Umbilical cord (tissue), 2 donors: Measurements from ENCODE around the gene FAM170B. TPM values are rescaled to one million over a fixed set of nuclear protein-coding genes. Genes with fewer than 3 reads are reported as not detected.
A peak's percentile ranks its signal among the peaks of the same experiment; 100 is the strongest.

Experiments
- DNase-seq: peaks from one replicate; pipeline ENCODE4 v3.0.0-alpha.2; 2015; ENCODE audit warnings: low spot score
- total RNA-seq: library from RNA; depleted of rRNA; stranded (reverse); fragments of >200 nt; gene quantifications from one replicate; pipeline ENCODE4 v1.2.3, GENCODE V29; 2014; ENCODE audit warnings: low replicate concordance; ENCODE audit not compliant: insufficient read depth

FAM170B gene
- total RNA-seq, 1 donor from 2014 or later: not detected

DNA sequence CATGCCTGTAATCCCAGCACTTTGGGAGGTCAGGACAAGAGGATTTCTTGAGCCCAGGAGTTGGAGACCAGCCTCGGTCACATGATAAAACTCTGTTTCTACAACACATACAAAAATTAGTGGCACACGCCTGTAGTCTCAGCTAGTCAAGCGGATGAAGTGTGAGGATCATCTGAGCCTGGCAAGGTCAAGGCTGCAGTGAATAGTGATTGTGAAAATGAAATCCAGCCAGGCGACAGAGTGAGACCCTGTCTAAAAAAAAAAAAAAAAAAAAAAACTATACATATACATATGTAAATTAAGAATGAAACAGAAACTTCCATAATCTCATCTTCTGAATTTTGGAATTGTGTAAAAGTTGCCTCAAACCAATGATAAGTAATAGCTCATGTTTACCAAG is 18.2 kb upstream of the FAM170B start:
- no peak for DNase-seq

GRCh38 chr10:49151481-49151880 is 17.7 kb upstream of the FAM170B start:
- no peak for DNase-seq

GRCh38 chr10:49151025-49151445 is 17.2 kb upstream of the FAM170B start:
- DNase-seq: no peak

DNA sequence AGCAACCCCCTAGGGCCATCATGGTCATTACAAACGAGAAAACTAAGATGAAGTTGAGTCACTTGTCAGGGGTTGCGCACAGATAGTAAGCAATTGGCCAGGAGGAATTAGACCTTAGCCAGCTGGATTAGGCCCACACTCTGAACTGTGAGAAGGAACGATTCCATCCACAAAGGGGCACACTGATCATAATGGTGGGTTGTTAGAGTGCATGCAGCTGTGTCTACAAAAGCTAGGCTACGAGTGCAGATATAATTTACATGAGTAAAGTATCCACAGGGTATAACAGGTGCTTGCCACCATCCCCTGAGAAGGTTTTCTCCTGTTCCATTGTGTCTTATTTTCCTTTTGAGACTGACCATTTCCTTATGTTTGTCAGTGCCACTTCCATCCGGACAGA is 16.6 kb upstream of the FAM170B start:
- DNase-seq: no peak

DNA sequence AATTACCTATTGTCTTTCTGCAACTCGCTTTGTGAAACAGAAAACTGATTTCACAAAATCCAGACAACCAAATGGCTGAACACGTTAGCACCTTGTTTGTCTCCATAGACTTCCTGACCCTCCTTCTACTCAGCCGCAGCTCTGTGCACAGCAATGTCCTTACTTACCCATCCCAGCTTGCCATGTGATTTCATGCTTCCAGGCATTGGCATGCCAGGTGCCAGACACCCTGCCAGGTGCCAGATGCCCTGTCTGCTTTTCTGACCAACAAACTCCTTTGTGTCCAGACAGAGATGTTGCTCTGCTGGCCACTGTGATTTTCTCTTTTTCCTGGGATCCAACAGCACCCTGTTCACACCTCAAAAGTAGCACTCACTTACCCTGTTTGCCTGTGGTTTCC is 16.1 kb upstream of the FAM170B start:
- no peak for DNase-seq

GRCh38 chr10:49144058-49144720 is 10.4 kb upstream of the FAM170B start:
- no peak for DNase-seq

- no peak for DNase-seq
Measured at GRCh38 chr10:49143249-49143648, 9.4 kb upstream of the FAM170B start.

DNA sequence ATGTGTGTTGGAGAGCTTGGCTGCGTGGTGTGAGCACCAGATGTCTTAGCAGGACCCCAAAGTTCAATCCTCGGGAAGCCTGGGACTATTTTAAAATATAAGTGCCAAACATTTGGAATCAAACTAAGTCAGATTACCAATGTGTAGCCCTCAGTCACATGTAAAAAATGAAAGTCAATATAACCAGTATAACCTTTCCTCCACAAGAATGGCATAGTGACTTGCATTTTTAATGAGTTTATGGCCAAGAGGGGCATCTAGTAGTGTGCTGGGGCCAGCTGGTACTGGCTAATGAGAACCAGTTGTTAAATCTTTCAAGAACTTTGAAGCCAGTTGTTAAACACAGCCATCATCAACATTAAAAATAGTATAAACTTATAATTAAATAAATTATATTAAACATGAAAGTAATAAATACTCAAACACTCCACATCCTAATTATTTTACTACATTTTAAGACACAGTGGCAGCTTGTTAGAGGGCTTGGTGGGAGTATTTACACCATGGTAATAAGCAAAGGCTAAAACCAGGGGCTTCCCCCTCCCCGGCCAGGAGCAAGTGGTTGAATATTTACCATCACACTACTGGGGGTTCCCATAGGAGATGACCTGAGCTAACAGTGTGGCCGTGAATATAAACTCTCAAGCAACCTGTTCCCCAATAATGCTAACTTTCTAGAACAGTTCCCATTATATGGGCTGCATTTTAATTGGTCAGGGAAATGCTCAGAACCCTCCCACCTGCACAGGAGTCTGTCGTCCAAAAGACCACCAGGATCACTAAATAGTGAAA is 7.9 kb upstream of the FAM170B start:
- DNase-seq: no peak

DNA sequence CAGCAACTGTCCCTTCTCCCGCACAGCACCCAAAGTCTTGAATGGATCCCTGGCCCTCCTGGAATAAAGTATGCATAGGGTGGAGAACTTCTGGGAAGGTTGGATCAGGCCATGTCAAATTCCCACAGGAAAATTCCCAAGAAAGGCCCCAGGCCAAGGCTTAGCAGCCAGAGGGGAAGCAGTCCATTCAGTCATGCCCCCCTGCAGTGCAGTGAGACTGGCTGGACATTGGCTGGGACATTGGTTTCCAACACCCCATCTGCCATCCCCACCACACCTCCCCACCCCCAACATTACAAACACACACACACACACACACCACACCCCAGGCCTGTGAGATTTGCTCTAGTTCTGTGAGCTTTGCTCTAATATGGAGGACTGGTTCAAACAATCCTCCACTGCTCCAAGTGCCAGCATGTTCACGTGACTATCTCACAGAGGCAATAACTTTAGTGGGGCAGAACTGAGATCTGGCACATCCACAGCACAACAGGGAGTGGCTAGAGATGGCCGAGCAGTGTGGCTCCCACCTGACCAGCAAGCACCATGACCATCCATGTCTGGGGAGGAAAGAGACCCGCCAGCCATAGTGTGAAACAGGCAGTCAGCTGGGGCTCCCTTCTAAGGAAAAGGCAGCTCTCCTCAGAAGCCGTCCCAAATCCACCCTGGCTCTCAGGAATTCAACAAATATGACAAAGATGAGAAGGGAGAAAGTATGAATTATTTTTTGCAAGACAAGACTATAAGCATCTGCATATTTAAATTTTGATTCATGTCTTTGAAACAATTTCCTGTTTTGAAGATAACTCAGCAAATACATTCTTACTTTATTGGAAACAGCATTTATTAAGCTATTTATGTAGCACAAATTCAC is 6.7 kb upstream of the FAM170B start:
- no peak for DNase-seq

DNA sequence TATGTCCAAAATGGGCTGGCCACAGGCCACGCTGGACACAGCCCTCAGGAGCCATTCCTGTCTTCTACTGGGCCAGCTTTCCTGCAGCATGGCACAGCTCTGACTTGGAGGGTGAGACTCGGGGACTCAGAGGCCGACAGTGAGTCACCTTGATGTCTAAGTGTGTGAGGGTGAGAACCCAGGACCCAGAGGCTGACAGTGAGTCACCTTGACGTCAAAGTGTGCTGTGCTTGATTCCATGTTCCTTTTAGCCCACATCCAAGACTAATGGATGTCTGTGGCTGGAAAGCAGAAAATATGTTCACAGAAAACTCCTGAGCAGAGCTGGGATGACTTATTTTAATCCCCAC is 6.0 kb upstream of the FAM170B start:
- no peak for DNase-seq

GRCh38 chr10:49139028-49139845 is 5.4 kb upstream of the FAM170B start:
- peak; percentile 28 for DNase-seq

DNA sequence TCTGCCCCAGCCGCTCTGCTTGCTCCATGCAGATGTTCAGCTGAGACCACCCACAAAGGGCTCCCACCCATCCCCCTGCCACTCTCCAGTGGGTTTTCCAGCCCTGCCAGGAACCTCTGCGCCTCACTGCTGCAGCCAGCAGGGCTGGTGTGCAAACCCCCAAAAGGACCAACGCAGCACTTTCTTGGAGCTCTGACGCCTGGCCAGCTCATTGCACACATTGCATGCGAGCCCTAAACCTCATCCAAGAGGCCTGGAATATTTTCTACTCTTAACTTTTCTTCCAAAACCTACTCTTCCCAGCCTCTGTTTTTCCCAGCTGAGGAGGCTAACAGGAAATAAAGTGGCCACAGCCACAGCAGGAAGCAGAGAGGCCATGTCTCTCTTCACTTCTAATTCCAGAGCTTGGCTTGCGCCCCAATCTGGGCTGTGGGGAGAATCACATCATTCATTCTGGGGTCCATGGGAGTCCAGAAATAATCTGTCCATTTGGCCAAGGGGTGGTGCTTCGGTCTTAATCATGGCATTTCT is 4.6 kb upstream of the FAM170B start:
- DNase-seq: peak; percentile 12

DNA sequence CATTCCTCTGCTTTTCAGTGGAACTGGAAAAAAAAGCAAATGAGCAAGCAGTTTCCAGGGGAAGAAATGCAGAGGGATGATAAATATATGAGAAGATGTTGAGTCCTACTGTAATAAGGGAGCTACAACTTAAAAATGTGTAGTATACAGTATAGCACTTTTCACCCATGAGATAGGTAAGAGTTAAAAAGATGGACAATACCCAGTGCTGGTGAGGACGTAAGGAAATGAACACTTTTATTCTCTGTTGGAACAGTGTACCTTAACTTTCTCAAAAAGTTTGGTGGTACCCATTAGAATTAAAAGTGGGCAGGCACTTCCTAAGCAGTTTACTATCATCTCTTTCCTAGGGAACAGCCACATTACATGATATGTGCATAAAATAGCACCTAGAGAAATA is 2.7 kb upstream of the FAM170B start:
- no peak for DNase-seq

GRCh38 chr10:49135575-49136313 is 1.9 kb upstream of the FAM170B start:
- no peak for DNase-seq

GRCh38 chr10:49134327-49134726 is 506 bp upstream of the FAM170B start:
- DNase-seq: no peak

GRCh38 chr10:49132362-49132737 is 1.5 kb downstream of the FAM170B start:
- DNase-seq: no peak

DNA sequence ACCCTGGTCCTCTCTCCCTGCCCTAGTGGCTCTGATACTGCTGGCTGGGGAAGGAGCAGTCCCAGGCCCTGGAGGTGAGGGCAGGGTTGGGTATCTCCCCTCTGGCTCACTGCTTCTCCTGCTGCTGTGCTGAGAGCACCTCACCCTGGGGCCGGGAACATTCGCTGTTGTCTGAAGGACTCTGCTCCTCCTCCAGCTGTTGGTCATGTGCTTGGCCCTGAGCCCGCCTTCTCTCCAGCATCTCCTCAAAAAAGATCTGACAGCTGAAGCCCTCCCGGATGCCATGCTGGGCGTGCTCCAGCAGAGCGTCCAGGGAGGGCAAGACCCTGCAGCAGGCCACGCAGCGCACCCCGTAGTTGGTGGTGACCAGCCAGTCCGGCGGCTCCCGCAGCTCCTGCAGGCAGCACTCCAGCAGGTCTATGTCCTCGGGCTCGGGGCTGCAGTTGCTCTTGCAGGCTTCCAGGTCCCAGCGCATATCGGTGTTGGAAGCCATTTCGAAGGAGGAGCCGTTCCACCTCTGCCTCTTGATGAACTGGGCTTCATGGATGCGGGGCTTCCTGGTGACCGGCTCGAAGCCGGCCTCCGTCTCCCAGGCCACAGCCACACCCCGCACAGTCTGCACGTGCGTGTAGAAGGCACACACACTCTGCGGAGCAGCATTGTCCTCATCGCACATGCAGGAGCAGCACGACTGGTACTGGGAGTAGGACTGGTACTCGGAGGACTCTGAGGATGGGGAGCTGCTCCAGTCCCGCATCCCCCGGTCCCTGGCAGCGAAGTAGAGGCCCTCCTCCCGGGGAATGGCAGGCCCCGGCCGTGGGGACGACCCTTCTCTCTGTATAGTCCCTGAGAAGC is 2.1 kb downstream of the FAM170B start:
- no peak for DNase-seq

GRCh38 chr10:49129376-49129775 is 4.4 kb downstream of the FAM170B start:
- DNase-seq: no peak

- no peak for DNase-seq
Measured at GRCh38 chr10:49128854-49129253, 5.0 kb downstream of the FAM170B start.
